Panc1 (cell line): ENCODE results near the gene CT45A10. TPM values are rescaled to one million over a fixed set of nuclear protein-coding genes. Genes with fewer than 3 reads are reported as not detected.

ENCODE experiments used
- ATAC-seq: fragments of 200-7000 bp; cut with Tn5 transposase; 2 replicates; pipeline ENCODE4 v1.9.1; 2020; ENCODE audit warnings: mild to moderate bottlenecking, moderate library complexity
- Bru-seq: library from RNA; stranded (reverse); fragments of 400-500 nt; gene quantifications from one replicate; lab custom pipeline; 2021; lab: Mats Ljungman, UMichigan
- BruChase-seq, 2 experiments: library from RNA; stranded (reverse); fragments of 400-500 nt; gene quantifications; one replicate each; lab custom pipeline; 2021; lab: Mats Ljungman, UMichigan
- BruUV-seq: library from RNA; stranded (reverse); fragments of 400-500 nt; replicated peaks from 2 replicates; lab custom pipeline; 2021; lab: Mats Ljungman, UMichigan
- CTCF ChIA-PET: fragments of 300-600 bp; sonication (Branson Sonifier 250); formaldehyde crosslinking; loops from one replicate; lab custom pipeline; 2022; ENCODE audit warnings: antibody characterized with exemption; lab: Charles Lee
- POLR2A ChIA-PET: fragments of 300-600 bp; sonication (Branson Sonifier 250); formaldehyde crosslinking; loops from one replicate; lab custom pipeline; 2022; ENCODE audit warnings: antibody characterized with exemption; lab: Charles Lee
- DNase-seq: peaks from one replicate; pipeline ENCODE4 v3.0.0-alpha.2; 2010; ENCODE audit warnings: low read depth, low spot score
- H3K27ac ChIP-seq: 2 replicates; pipeline ENCODE4 v1.5.1; 2011; ENCODE audit warnings: mild to moderate bottlenecking, low read length, inconsistent platforms
- H3K27me3 ChIP-seq: fragments of 200-500 bp; sonication (Bioruptor generic); 2 replicates; pipeline ENCODE4 v1.6.0; 2014; ENCODE audit warnings: low read length, inconsistent platforms; ENCODE audit not compliant: control insufficient read depth, insufficient read depth
- H3K36me3 ChIP-seq: fragments of 200-500 bp; sonication (Bioruptor generic); 2 replicates; pipeline ENCODE4 v1.5.1; 2014; ENCODE audit warnings: inconsistent platforms, mild to moderate bottlenecking, low read length, moderate library complexity; ENCODE audit not compliant: control insufficient read depth, insufficient read depth
- H3K4me1 ChIP-seq: 2 replicates; pipeline ENCODE4 v1.5.1; 2011; ENCODE audit warnings: inconsistent platforms, mild to moderate bottlenecking, low read length, moderate library complexity; ENCODE audit not compliant: control insufficient read depth, insufficient read depth
- H3K4me3 ChIP-seq, 2 experiments: 2 replicates each; pipeline ENCODE4 v1.5.1; 2011 to 2012; ENCODE audit warnings: low read depth in 2 of 2, low read length in 2 of 2, mild to moderate bottlenecking in 2 of 2, inconsistent platforms in 1 of 2, moderate library complexity in 1 of 2
- H3K9me3 ChIP-seq: fragments of 200-500 bp; sonication (Bioruptor generic); 2 replicates; pipeline ENCODE4 v1.5.1; 2014; ENCODE audit warnings: low read depth, mild to moderate bottlenecking, inconsistent platforms, low read length, moderate library complexity; ENCODE audit not compliant: control insufficient read depth, insufficient read depth
- POLR2AphosphoS5 ChIP-seq: IDR thresholded peaks from 2 replicates; pipeline ENCODE4 v1.6.1; 2012; ENCODE audit warnings: mild to moderate bottlenecking, low read depth, low read length, moderate library complexity
- SIN3A ChIP-seq: IDR thresholded peaks from 2 replicates; pipeline ENCODE4 v1.6.1; 2012; ENCODE audit warnings: low read depth, mild to moderate bottlenecking, low read length, moderate library complexity, borderline replicate concordance; ENCODE audit not compliant: insufficient read depth
- TCF7L2 ChIP-seq: IDR thresholded peaks from 2 replicates; pipeline ENCODE4 v1.6.1; 2011; ENCODE audit warnings: mild to moderate bottlenecking, low read depth, low read length, inconsistent platforms
- in situ Hi-C: cut with HindIII; loops from 2 replicates; pipeline ENCODE4 v1.10.0; 2016; ENCODE audit warnings: low sequenced_read_pairs, low pct_unique_long_range_greater_than_20kb
- intact Hi-C: fragments of 100-400 bp; cut with micrococcal nuclease; formaldehyde crosslinking; loops from one replicate; pipeline ENCODE4 v1.10.0; 2022; ENCODE audit not compliant: unreplicated experiment
- long read RNA-seq: library from polyadenylated mRNA; unstranded; transcript quantifications from one replicate; pipeline ENCODE4 v2.0.0, GENCODE V29; 2021; ENCODE audit not compliant: unreplicated experiment
- polyA plus RNA-seq: library from polyadenylated mRNA; unstranded; fragments of >200 nt; gene quantifications from one replicate; pipeline ENCODE4 v1.2.1, GENCODE V29; 2012; ENCODE audit warnings: missing spikeins; ENCODE audit not compliant: insufficient read length
- total RNA-seq: library from RNA; stranded (reverse); gene quantifications from one replicate; pipeline ENCODE4 v1.2.1, GENCODE V29; 2021; ENCODE audit not compliant: unreplicated experiment
- TF ChIP-seq, protein P1 (sequence below), 2 experiments: IDR thresholded peaks; 2 replicates each; pipeline ENCODE4 v1.6.1; 2011 to 2012; ENCODE audit warnings: low read depth in 2 of 2, control low read depth in 1 of 2, low read length in 1 of 2, mild to moderate bottlenecking in 1 of 2, moderate library complexity in 1 of 2; ENCODE audit not compliant: insufficient read depth in 1 of 2
- TF ChIP-seq, protein P2 (sequence below): fragments of 450-650 bp; IDR thresholded peaks from 2 replicates; pipeline ENCODE4 v1.5.1; 2017; ENCODE audit warnings: mild to moderate bottlenecking

The CT45A10 gene, protein sequence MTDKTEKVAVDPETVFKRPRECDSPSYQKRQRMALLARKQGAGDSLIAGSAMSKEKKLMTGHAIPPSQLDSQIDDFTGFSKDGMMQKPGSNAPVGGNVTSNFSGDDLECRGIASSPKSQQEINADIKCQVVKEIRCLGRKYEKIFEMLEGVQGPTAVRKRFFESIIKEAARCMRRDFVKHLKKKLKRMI
- total RNA-seq: not detected
- polyA plus RNA-seq: not detected
- not detected for Bru-seq, nascent RNA
- BruChase-seq, experiment 1, labeled RNA remaining after a 2-hour chase: not detected
- BruChase-seq, experiment 2, labeled RNA remaining after a 6-hour chase: not detected
- long read RNA-seq: 0 reads

DNA sequence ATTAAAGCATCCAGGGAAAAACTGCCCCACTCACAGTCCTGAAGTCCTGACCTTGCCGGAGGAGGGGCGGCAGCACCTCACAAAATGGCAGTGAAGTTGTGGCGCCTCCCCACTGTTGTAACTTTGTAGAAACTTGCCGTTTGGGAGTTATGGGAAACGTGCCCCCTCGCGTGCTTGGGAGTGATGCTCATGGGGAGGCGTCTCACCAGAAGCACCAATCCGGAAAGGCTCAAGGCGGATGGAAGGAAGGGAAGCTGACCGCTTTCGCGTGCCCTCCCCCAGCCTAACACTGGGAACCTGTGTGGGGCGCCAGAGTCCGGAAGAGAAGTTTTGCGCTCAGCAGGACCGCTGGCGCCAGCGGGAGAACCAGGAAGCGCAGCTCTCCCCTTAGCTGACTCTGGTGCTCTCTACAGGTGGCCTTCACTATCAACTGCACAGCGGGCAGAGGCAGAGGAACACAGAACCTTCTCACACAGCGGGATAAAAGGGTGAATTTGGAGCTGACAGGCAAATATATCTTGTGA lies at the start of gene CT45A10, which contains the start of gene SAGE1:
Gene CT45A10, minus strand, starts transcription at position 151 of the 524 bp plus-strand sequence. CDS start 8,100 bp downstream, outside the sequence.
Gene SAGE1, plus strand, starts transcription at position 423 of the 524 bp plus-strand sequence. CDS start 2,527 bp downstream, outside the sequence.
- ATAC-seq (no peak), DNase-seq (no peak)
- no peaks in the 10 kb centered on the region for H3K9me3 ChIP-seq
- no peak within 1 kb of the TSS for H3K27ac ChIP-seq
- H3K36me3 ChIP-seq: no peaks in the 10 kb centered on the region
- H3K4me3 ChIP-seq: no peak within 1 kb of the TSS
- no peaks in the 10 kb centered on the region; the same call in 1 of the 2 replicates for H3K27me3 ChIP-seq
- in situ Hi-C loops: no loop called here
- CTCF ChIA-PET: no interaction called here
- H3K4me1 ChIP-seq: no peaks in the 10 kb centered on the region
- TF ChIP-seq SIN3A (no peak), TCF7L2 (no peak), POLR2AphosphoS5 (no peak)
- TF ChIP-seq, protein P1, sequence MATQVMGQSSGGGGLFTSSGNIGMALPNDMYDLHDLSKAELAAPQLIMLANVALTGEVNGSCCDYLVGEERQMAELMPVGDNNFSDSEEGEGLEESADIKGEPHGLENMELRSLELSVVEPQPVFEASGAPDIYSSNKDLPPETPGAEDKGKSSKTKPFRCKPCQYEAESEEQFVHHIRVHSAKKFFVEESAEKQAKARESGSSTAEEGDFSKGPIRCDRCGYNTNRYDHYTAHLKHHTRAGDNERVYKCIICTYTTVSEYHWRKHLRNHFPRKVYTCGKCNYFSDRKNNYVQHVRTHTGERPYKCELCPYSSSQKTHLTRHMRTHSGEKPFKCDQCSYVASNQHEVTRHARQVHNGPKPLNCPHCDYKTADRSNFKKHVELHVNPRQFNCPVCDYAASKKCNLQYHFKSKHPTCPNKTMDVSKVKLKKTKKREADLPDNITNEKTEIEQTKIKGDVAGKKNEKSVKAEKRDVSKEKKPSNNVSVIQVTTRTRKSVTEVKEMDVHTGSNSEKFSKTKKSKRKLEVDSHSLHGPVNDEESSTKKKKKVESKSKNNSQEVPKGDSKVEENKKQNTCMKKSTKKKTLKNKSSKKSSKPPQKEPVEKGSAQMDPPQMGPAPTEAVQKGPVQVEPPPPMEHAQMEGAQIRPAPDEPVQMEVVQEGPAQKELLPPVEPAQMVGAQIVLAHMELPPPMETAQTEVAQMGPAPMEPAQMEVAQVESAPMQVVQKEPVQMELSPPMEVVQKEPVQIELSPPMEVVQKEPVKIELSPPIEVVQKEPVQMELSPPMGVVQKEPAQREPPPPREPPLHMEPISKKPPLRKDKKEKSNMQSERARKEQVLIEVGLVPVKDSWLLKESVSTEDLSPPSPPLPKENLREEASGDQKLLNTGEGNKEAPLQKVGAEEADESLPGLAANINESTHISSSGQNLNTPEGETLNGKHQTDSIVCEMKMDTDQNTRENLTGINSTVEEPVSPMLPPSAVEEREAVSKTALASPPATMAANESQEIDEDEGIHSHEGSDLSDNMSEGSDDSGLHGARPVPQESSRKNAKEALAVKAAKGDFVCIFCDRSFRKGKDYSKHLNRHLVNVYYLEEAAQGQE (IDR thresholded peaks at IDR 0.05; ENCODE audit: insufficient read depth in 1 of 2, low read depth in 2 of 2, low read length in 1 of 2): no peak
- TF ChIP-seq, protein P2, sequence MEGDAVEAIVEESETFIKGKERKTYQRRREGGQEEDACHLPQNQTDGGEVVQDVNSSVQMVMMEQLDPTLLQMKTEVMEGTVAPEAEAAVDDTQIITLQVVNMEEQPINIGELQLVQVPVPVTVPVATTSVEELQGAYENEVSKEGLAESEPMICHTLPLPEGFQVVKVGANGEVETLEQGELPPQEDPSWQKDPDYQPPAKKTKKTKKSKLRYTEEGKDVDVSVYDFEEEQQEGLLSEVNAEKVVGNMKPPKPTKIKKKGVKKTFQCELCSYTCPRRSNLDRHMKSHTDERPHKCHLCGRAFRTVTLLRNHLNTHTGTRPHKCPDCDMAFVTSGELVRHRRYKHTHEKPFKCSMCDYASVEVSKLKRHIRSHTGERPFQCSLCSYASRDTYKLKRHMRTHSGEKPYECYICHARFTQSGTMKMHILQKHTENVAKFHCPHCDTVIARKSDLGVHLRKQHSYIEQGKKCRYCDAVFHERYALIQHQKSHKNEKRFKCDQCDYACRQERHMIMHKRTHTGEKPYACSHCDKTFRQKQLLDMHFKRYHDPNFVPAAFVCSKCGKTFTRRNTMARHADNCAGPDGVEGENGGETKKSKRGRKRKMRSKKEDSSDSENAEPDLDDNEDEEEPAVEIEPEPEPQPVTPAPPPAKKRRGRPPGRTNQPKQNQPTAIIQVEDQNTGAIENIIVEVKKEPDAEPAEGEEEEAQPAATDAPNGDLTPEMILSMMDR: no peak
- BruUV-seq: no TSS peak
- POLR2A ChIA-PET: no interaction called here
- intact Hi-C loops: no loop called here

DNA sequence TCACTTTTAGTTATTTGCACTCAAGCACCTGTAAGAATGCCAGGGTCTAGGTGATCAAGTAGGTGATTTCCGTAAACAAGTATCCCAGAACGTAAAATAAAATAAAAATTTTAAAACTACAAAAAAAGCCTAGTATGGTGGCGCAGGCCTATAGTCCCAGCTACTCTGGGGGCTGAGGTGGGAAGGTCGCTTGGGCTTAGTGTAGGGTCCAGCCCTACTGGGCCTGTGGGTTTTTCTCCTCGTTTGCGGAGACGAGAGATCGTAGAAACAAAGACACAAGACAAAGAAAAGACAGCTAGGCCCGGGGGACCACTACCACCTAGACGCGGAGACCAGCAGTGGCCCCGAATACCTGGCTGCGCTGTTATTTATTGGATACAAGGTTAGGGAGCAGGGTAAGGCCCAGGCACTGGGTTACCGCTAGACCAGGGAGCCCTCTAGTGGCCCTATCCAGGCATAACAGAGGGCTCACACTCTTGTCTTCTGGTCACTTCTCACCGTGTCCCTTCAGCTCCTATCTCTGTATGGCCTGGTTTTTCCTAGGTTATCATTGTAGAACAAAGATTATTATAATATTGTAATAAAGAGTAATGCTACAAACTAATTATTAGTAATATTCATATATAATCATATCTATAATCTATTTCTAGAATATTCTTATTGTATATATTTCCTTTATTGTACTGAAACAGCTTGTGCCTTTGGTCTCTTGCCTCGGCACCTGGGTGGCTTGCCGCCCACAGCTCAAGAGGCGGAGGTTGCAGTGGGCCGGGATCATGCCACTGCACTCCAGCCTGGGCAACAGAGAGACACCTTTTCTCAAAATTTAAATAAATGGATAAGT lies 38.6 kb upstream of the CT45A10 start:
- H3K4me1 ChIP-seq: no peaks in the 10 kb centered on the region
- no TSS peak for BruUV-seq
- intact Hi-C loops (loop anchor here (5.0 to 10.0 kb wide), 2 partner anchors 300 to 447 kb away; no protein-coding TSS in a partner anchor), in situ Hi-C loops (no loop called here)
- CTCF ChIA-PET: interaction anchor here (0.7 to 0.8 kb wide), 2 partner anchors 195 to 468 kb away, joined by 3 read pairs; no protein-coding TSS in a partner anchor
- no peaks in the 10 kb centered on the region for H3K27me3 ChIP-seq
- POLR2A ChIA-PET: no interaction called here
- H3K9me3 ChIP-seq: no peaks in the 10 kb centered on the region
- ATAC-seq (peak; percentile 96), DNase-seq (peak; percentile 38)
- TF ChIP-seq, protein P1 (IDR thresholded peaks at IDR 0.05; ENCODE audit: insufficient read depth in 1 of 2, low read depth in 2 of 2, low read length in 1 of 2): no peak
- TF ChIP-seq TCF7L2: no peak
- TF ChIP-seq, protein P2: peak; percentile 89
- TF ChIP-seq SIN3A: no peak
- H3K4me3 ChIP-seq: no peak overlapping the region
- no peaks in the 10 kb centered on the region for H3K36me3 ChIP-seq
- H3K27ac ChIP-seq: no peak overlapping the region
